Motor neuron (in vitro differentiated cells): ENCODE results near the gene ABHD1. TPM values are rescaled to one million over a fixed set of nuclear protein-coding genes. Genes with fewer than 3 reads are reported as not detected.

Source experiments
- ATAC-seq, 8 experiments: fragments of 200-7000 bp; cut with Tn5 transposase; replicated peaks in 6 of 8; 2 replicates each; pipeline ENCODE4 v1.8.0; 2021; ENCODE audit warnings: mild to moderate bottlenecking in 8 of 8, moderate library complexity in 8 of 8
- H3K27ac ChIP-seq, 2 donors: fragments of 250-450 bp; sonication (Bioruptor Pico); 2 replicates each; pipeline ENCODE4 v1.9.0; 2021; ENCODE audit warnings: antibody characterized with exemption in 2 of 2, mild to moderate bottlenecking in 2 of 2, moderate library complexity in 1 of 2
- H3K4me1 ChIP-seq, 2 donors: fragments of 250-450 bp; sonication (Bioruptor Pico); replicated peaks in 1 of 2; 2 replicates each; pipeline ENCODE4 v1.6.1; 2021; ENCODE audit warnings: antibody characterized with exemption in 2 of 2, mild to moderate bottlenecking in 2 of 2, moderate library complexity in 1 of 2
- H3K4me3 ChIP-seq, 5 donors: fragments of 250-450 bp; sonication (Bioruptor Pico); 2 replicates each; pipeline ENCODE4 v1.9.0; 2021; ENCODE audit warnings: antibody characterized with exemption in 5 of 5, mild to moderate bottlenecking in 5 of 5, moderate library complexity in 4 of 5
- WGBS, 10 experiments: fragments of 450-650 bp; shearing (Covaris generic); methylation state at CpG; one replicate each; pipeline ENCODE4 v1.0.0; 2022; 5-methylcytosine and 5-hydroxymethylcytosine counted together
- in situ Hi-C, 9 experiments: fragments of 400-800 bp; cut with MboI; loops; one replicate each; pipeline ENCODE4 v1.15.0; 2021; ENCODE audit warnings: low sequenced_read_pairs in 9 of 9, low pct_unique_long_range_greater_than_20kb in 2 of 9; ENCODE audit not compliant: unreplicated experiment in 9 of 9
- total RNA-seq, 8 experiments: library from RNA; unstranded; fragments of 300-600 nt; gene quantifications; 2 replicates each; pipeline versions ENCODE4 v1.2.3 to v1.2.4, GENCODE V29; 2022

ABHD1 gene
- total RNA-seq, 8 experiments from 2014 or later, result 0.94 to 2.9 (median 1.7) TPM; not detected in 1

DNA sequence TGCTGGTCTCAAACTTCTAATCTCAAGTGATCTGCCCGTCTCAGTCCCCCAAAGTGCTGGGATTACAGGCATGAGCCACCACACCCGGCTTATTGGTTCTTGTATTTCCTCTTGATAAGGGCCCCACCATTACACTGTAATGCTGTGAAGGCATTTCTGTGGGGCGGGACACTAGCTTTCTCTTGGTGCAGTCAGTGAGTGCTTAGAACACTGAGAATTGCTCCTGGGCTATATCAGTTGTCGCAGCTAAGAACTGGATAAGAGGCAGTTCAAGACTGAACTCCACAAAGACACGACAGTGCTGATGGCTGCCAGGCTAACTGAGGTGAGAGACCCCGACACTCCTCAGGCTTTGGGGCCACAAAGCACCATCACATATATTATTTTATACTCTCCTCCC is 35.0 kb upstream of the ABHD1 start:
- in situ Hi-C loops, result loop anchor here in 2 of 9 experiments (25.0 kb wide), 2 partner anchors 124 to 126 kb away; partner anchors contain the start of genes ATRAID (in 1 of the 2), CAD (in 1 of the 2), MAPRE3 (in 1 of the 2) and SLC5A6 (in 1 of the 2)
- 69 to 100% (median 90%) methylated on average over 1 to 4 of the region's 6 CpGs; no CpG with 5 or more reads in 1 of the 10 experiments for WGBS, 10 experiments
- no peak for ATAC-seq

DNA sequence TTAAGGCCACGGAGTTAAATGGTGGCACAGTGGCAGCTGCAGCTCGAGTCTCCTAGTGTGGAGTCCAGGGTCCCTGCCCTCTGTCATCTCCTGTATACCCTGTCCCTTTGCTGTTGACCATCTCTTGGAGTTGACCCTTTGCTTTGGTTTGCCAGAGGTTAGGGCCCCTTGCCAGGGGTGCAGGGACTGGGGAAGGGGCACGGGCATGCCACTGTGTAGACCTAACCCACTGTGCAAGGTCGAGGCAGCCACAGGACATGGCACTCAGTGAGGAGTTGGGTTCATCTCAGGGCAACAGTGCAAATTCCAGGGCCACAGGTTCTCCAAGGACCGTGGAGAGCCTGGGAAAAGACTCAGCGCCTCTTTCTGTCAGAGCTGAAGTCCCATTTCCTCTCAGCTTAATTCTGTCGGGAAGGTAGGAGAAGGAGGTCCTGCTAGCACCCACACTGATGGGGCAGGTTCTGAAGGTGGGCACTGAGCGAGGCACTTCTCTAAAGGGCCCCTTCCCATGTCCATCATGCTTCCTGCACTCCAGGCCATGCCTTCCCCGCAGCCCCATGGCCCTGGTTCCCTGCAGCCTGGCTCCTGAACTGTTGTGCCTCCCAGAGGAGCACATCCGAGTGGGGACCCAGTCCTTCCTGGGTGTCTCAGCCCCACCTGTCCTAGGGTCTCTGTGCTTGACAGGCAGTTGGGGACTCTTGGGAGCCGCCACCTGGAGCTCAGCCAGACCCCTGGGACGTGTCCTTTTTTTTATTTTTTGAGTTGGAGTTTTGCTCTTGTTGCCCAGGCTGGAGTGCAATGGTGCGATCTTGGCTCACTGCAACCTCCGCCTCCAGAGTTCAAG is 34.3 kb upstream of the ABHD1 start:
- 29 to 93% (median 87%) methylated on average over 1 to 6 of the region's 14 CpGs for WGBS, 10 experiments
- Histone ChIP-seq H3K4me1 (peaks cover 12 to 13% of the 10 kb centered on the region in 2 donors), H3K4me3 (no peak overlapping the region), H3K27ac (no peak overlapping the region)
- ATAC-seq, result no peak
- in situ Hi-C loops, result loop anchor here in 2 of 9 experiments (25.0 kb wide), 2 partner anchors 123 to 127 kb away; partner anchors contain the start of genes ATRAID (in 1 of the 2), CAD (in 1 of the 2), MAPRE3 (in 1 of the 2) and SLC5A6 (in 1 of the 2)

More for the DNA sequence above, 35.0 kb upstream of the ABHD1 start:
- Histone ChIP-seq H3K4me1 (peaks cover 12 to 13% of the 10 kb centered on the region in 2 donors), H3K4me3 (no peak overlapping the region), H3K27ac (no peak overlapping the region)

DNA sequence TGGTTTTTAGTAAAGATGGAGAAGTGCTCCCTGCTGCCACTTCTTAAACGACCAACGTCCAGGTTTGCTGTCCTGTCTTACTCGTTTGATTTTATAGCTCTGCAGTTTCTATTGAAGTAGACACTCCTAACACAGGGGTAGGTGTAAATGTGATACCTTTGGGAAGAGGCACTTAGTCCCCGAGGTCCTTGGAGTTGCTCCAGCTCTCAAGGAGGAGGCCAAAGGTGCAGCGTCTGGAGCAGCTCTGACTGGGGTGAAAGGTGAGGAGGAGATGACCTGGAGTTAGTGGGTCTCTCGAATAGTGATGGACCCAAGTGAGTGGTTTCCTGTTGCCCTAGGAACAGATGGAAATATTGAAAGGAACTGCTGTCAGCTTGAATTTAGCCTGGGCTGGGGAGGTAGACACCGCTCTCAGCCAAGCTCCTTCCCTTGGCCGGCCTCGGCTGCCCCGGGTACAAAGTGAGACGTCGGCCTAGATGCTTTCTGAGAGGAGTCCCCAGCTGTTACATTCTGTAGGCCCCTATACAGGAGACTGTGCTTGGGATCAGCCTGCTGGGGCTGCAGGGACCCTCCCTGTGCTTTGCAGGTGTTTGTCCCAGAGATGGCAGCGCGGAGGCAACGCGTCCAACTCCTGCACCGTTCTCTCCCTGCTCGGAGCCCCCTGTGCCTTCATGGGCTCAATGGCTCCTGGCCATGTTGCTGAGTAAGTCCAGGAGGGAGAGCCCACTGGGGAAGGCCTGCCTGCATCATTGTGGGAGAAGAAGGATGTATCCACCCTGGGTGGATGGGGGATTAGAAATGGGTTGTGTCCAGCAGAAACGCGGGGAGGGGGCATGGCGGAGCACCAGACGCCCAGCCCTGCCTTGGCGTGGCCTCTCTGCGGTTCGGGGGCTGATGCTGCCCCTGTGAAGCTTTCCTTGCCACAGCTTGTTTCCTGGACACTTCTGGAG is 31.6 kb upstream of the ABHD1 start:
- in situ Hi-C loops, result loop anchor here in 3 of 9 experiments (10.0 to 25.0 kb wide), 3 partner anchors 113 to 130 kb away; partner anchors contain the start of genes ATRAID (in 1 of the 3), CAD (in 1 of the 3), MAPRE3 (in 1 of the 3) and SLC5A6 (in 1 of the 3)
- Histone ChIP-seq H3K27ac (no peak overlapping the region), H3K4me3 (no peak overlapping the region), H3K4me1 (peaks cover 7 to 10% of the 10 kb centered on the region in 2 donors)
- 17 to 100% (median 80%) methylated on average over 1 to 9 of the region's 25 CpGs; no CpG with 5 or more reads in 1 of the 10 experiments for WGBS, 10 experiments
- no peak for ATAC-seq

DNA sequence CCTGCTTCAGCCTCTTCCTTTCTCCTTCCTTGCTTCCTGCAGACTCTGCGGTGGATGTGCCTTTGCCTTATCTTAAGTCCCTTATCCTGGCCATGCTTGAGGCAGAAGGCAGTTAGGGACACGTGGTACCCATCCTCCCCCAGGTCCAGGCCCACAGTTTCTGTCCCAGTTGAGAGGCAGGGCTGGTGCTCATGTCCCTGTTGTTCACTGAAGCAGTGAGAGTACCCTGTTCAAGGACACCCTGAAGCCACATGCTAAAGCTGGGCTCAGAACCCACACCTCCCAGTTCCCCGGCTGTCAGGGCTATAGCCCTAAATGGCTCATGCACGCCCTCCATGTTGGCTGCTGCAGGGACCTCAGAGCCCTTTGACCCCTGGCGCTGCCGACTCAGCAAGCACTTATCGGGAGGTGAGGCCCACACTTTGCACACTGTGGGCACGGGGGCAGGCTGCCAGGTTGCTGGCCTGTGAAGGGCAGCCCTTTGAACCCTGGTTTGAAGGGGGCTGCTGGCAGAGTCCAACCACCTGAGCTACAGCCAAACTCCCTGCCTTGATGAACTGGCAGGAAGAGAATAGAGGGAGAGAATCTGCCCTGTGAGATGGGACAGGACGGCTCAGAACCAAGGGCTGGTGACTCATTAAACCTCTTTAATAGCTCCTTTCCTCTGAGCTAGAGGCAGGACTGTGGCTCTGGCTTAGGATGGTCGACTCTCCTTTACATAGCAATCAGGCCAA is 30.8 kb upstream of the ABHD1 start:
- ATAC-seq, result no peak
- peaks cover 2 to 4% of the 10 kb centered on the region in 2 donors for H3K4me1 ChIP-seq

DNA sequence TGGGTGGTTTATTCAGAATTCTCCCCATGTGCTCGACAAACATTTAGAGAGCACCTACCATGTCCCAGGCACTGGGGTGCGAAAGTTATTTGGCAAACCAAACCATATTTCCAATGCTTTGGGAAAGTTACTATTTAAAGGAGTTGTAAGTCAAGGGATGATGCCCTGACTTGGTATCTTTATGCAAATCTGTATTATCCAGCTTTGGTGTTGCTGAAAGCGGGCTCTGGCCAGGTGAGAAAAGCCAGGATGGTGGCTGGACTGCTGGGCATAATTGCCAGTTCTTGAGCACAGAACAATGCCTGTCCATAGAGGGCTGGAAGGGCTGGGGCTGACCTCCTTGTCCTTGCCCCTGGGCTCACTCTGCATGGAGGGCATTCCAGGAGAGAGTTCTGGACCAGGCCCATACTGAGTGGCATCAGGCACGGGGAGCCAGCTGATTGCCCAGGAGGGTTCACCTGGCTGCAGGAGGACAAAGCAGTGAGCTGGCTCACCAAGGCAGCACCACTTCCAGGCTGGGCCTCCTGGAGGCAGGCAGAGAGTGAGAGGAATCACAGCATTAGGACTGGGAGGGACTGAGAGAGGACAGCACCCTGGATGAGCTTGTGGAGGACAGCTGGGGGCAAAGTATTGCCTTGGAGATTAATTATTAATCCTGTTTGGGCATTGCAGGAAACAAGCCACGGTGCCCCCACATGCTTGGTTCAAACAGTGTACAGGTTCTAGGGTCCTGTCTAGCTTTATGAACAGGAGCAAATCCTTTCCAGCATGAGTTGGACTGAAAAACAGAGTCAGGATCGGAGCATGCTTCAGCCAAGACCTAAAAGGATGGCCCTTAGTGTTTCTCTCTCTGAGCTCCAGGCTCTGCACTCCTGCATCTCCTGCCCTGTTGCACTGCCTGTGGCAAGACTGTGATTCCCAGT is 29.9 kb upstream of the ABHD1 start:
- Histone ChIP-seq H3K27ac (no peak overlapping the region), H3K4me1 (peaks cover 2 to 4% of the 10 kb centered on the region in 2 donors), H3K4me3 (no peak overlapping the region)
- 40 to 100% (median 71%) methylated on average over 1 to 4 of the region's 6 CpGs; no CpG with 5 or more reads in 1 of the 10 experiments for WGBS, 10 experiments
- ATAC-seq, result no peak
- in situ Hi-C loops, result loop anchor here in 3 of 9 experiments (10.0 to 25.0 kb wide), 3 partner anchors 111 to 131 kb away; partner anchors contain the start of genes ATRAID (in 1 of the 3), CAD (in 1 of the 3), MAPRE3 (in 1 of the 3) and SLC5A6 (in 1 of the 3)

More for the DNA sequence above, 30.8 kb upstream of the ABHD1 start:
- Histone ChIP-seq H3K27ac (no peak overlapping the region), H3K4me3 (no peak overlapping the region)
- 74 to 83% (median 78%) methylated on average over 1 to 5 of the region's 10 CpGs; no CpG with 5 or more reads in 6 of the 10 experiments for WGBS, 10 experiments
- in situ Hi-C loops, result loop anchor here in 3 of 9 experiments (10.0 to 25.0 kb wide), 3 partner anchors 112 to 131 kb away; partner anchors contain the start of genes ATRAID (in 1 of the 3), CAD (in 1 of the 3), MAPRE3 (in 1 of the 3) and SLC5A6 (in 1 of the 3)

DNA sequence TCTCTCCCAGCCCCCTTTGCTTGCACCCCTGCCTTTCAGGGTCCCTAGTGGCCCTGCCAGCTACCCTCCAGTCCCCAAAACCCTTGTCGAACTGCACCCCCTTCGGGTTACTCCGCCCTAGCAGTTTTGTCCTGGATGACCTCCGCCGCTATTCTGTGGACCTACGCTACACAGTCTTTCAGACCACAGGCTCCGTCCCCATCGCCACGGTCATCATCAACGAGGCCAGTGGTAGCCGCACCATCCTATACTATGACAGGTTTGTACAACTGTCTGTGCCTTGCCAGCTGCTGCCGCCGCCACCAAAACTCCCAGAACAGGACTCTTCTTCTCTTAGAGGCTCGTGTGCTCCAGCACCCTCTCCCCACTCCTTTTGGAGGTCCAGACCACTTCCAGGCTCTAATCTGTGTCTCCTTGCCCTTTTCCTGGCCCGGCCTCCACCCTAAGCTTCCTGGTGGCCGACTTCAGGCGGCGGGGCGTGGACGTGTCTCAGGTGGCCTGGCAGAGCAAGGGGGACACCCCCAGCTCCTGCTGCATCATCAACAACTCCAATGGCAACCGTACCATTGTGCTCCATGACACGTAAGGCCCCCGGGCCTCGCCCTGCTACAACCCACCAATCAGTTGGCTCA is 29.1 kb upstream of the ABHD1 start:
- Histone ChIP-seq H3K4me3 (no peak overlapping the region), H3K4me1 (peaks cover 2 to 4% of the 10 kb centered on the region in 2 donors), H3K27ac (no peak overlapping the region)
- in situ Hi-C loops, result loop anchor here in 3 of 9 experiments (10.0 to 25.0 kb wide), 3 partner anchors 110 to 132 kb away; partner anchors contain the start of genes ATRAID (in 1 of the 3), CAD (in 1 of the 3), MAPRE3 (in 1 of the 3) and SLC5A6 (in 1 of the 3)
- no peak for ATAC-seq
- 82 to 100% (median 92%) methylated on average over 2 to 22 of the region's 24 CpGs; no CpG with 5 or more reads in 4 of the 10 experiments for WGBS, 10 experiments

DNA sequence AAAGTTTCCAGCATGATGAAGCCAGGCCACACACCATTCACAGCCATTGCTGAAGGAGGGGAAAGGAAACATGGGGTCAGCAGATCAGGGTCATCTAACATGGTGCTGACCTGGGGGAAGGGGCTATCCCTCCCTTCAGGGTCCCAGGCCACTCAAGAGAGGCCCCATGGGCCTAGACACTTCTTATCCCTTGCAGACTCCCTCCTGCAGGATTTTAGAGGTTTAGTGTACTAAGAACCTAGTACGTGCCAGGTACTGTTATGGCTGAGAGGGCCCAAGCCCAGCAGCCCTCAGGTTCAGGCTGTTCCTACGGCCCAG is 28.2 kb upstream of the ABHD1 start:
- peaks cover 2 to 4% of the 10 kb centered on the region in 2 donors for H3K4me1 ChIP-seq
- 83 to 92% (median 85%) methylated on average over 1 to 2 of the region's 2 CpGs; no CpG with 5 or more reads in 6 of the 10 experiments for WGBS, 10 experiments
- no peak overlapping the region for H3K4me3 ChIP-seq
- ATAC-seq, result no peak
- in situ Hi-C loops, result loop anchor here in 3 of 9 experiments (10.0 to 25.0 kb wide), 3 partner anchors 109 to 133 kb away; partner anchors contain the start of genes ATRAID (in 1 of the 3), CAD (in 1 of the 3), MAPRE3 (in 1 of the 3) and SLC5A6 (in 1 of the 3)
- H3K27ac ChIP-seq, result no peak overlapping the region

DNA sequence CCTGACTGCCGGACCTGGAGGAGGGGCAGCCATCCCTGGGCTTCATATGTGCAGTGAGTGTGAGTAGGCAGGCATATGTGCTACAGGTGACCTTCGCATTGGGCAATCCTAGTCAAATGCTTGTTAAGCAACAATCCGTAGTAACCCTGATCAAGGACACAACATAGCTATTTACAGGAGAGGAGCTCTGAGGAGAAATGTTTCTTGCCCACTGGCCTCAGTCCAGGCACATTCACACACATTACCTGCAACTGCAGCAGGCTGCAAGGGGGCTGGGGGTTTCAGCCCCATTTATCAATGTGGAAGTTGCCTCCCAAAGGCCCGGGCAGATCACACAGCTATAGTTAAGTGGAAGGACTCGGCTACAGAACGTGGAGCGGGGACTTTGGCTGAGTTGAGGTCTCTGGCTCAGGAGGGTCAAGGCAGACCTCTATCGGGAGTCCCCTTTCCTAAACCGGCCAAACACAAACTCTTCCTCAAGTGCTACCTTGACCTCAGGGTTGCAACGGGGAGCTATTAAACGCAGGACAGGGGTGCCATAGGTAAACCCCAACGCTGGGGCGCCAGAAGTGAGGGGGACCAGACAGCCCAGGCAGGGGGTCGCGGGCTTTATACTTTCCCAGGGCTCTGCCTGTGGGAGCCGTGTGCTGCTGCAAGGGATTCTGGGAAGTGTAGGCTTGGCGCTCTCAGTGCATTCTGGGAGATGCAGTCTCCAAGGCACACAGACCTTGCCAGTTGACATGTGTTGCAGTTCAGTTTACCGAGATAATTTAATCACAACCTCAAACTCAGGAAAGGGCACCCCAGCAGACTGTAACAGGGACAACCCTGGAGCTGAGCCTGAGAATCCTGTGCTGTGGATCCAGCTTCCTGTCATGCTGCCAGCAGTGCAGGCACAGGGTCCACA is 27.6 kb upstream of the ABHD1 start:
- H3K4me1 ChIP-seq, result peaks cover 2 to 4% of the 10 kb centered on the region in 2 donors
- no peak overlapping the region for H3K27ac ChIP-seq
- H3K4me3 ChIP-seq, result peak overlapping the region; percentile 8 to 20 (median 18)
- peak; percentile 88 to 95 (median 90) for ATAC-seq
- WGBS, 10 experiments, result 10 to 100% (median 53%) methylated on average over 1 to 12 of the region's 18 CpGs; no CpG with 5 or more reads in 4 of the 10 experiments
- in situ Hi-C loops, result loop anchor here in 3 of 9 experiments (10.0 to 25.0 kb wide), 3 partner anchors 109 to 134 kb away; partner anchors contain the start of genes ATRAID (in 1 of the 3), CAD (in 1 of the 3), MAPRE3 (in 1 of the 3) and SLC5A6 (in 1 of the 3)

DNA sequence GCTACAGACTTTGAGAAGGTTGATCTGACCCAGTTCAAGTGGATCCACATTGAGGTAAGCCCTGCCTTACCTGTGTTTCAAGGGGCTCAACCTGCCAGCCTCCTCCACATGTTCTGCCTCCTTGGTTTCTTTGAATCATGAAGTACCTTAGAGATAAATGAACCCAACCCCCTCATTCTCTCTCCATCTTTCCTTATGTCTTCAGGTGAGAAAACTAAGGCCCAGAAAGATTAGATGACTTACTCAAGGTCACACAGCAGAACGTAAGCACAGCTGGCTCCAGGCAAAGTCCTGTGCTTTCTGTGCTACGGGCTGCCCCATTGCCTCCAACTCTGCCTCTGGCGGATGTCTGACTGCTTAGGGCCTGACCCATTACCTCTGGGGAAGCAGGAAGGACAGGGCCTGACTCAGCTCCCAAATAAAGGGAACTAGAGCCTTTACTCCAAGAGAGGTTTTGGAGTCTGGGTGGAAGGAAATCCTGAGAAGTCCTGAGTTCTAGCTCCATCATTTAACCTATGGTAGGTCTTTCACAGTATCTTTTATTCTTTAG is 26.8 kb upstream of the ABHD1 start:
- no peak for ATAC-seq
- Histone ChIP-seq H3K4me1 (peaks cover 2 to 4% of the 10 kb centered on the region in 2 donors), H3K27ac (no peak overlapping the region), H3K4me3 (no peak overlapping the region)
- in situ Hi-C loops, result loop anchor here in 3 of 9 experiments (10.0 to 25.0 kb wide), 3 partner anchors 108 to 135 kb away; partner anchors contain the start of genes ATRAID (in 1 of the 3), CAD (in 1 of the 3), MAPRE3 (in 1 of the 3) and SLC5A6 (in 1 of the 3)
- 41 to 76% (median 71%) methylated on average over 1 to 3 of the region's 3 CpGs; no CpG with 5 or more reads in 5 of the 10 experiments for WGBS, 10 experiments
